Measurements from ENCODE around the gene TOP2A. TPM values are rescaled to one million over a fixed set of nuclear protein-coding genes. Genes with fewer than 3 reads are reported as not detected.
"Not testable (repeated sequence)": the region's sequence is repeated elsewhere in the genome, so short reads cannot be mapped to it uniquely, and the experiment has no call there.

TOP2A gene
- total RNA-seq, 4 donors from 2014 or later: 8.1 to 45.2 (median 22.2) TPM

- no peaks in the 10 kb centered on the region for H3K36me3 ChIP-seq
- no peak for TF ChIP-seq POLR2A (IDR thresholded peaks at IDR 0.05)
- TF ChIP-seq POLR2AphosphoS5 (IDR thresholded peaks at IDR 0.05): no peak
- TF ChIP-seq CTCF (IDR thresholded peaks at IDR 0.05): no peak
- TF ChIP-seq EP300 (IDR thresholded peaks at IDR 0.05): no peak
- no peaks in the 10 kb centered on the region for H3K27me3 ChIP-seq
- H3K4me1 ChIP-seq: no peaks in the 10 kb centered on the region
- no peak overlapping the region for H3K27ac ChIP-seq
- no peak overlapping the region for H3K4me3 ChIP-seq
- 96% methylated on average over 1 of the region's 1 CpG for WGBS
- DNase-seq (ENCODE audit: low spot score in 2 of 2): no peak
- H3K9me3 ChIP-seq: no peaks in the 10 kb centered on the region
These were observed 15.0 kb downstream of the TOP2A start for GRCh38 chr17:40402668-40403067.

DNA sequence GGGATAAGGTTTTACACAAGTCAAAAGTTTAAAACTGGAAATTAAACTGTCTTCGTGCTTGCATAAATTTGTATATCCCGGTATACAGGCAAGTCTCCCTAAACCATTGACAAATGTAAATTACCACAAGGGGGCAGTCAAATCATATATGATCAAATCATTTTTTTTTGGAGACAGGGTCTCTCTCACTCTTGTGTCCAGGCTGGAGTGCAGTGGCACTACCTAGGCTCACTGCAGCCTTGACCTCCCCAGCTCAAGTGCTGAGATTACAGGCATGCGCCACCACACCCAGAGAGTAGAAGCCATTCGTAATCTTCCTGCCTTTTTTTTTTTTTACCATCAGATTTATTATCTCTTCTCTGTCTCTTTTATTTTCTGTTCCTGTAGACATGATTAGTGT is 18.5 kb downstream of the TOP2A start:
- H3K4me1 ChIP-seq: no peaks in the 10 kb centered on the region
- H3K4me3 ChIP-seq: no peak overlapping the region
- H3K27me3 ChIP-seq: no peaks in the 10 kb centered on the region
- no peak for TF ChIP-seq POLR2A (IDR thresholded peaks at IDR 0.05)
- TF ChIP-seq CTCF (IDR thresholded peaks at IDR 0.05): peak; percentile 17 to 32
- DNase-seq (ENCODE audit: low spot score in 2 of 2): no peak
- no peak overlapping the region for H3K27ac ChIP-seq
- no peaks in the 10 kb centered on the region for H3K9me3 ChIP-seq
- H3K36me3 ChIP-seq: no peaks in the 10 kb centered on the region
- WGBS: 45% methylated on average over 4 of the region's 4 CpGs

- not testable (repeated sequence) for H3K27me3 ChIP-seq; H3K9me3 ChIP-seq; H3K4me1 ChIP-seq; H3K36me3 ChIP-seq; DNase-seq (ENCODE audit: low spot score in 2 of 2); H3K4me3 ChIP-seq; H3K27ac ChIP-seq
- WGBS: 97% methylated on average over 3 of the region's 3 CpGs
These were observed 31.1 kb downstream of the TOP2A start for GRCh38 chr17:40386555-40386954.

DNA sequence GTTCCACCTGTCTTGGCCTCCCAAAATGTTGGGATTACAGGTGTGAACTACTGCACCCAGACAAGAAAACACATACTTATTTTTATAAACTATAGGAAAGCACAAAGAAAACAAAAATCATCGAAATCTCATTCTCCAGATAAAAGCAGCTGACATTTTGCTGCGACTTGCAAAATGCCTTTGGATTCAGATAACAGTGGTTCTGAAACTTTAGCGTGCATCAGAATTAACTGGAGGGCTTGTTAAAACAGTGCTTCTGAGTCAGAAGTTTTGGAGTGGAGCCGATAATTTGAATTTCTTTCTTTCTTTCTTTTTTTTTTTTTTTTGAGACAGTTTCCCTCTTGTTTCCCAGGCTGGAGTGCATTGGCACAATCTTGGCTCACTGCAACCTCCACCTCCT is 35.4 kb downstream of the TOP2A start:
- no peak for DNase-seq (ENCODE audit: low spot score in 2 of 2)
- H3K9me3 ChIP-seq: no peaks in the 10 kb centered on the region
- H3K36me3 ChIP-seq: no peaks in the 10 kb centered on the region
- H3K4me3 ChIP-seq: no peak overlapping the region
- H3K4me1 ChIP-seq: no peaks in the 10 kb centered on the region
- WGBS: 56% methylated on average over 4 of the region's 4 CpGs
- H3K27me3 ChIP-seq: no peaks in the 10 kb centered on the region
- TF ChIP-seq POLR2A (IDR thresholded peaks at IDR 0.05): no peak
- H3K27ac ChIP-seq: no peak overlapping the region

DNA sequence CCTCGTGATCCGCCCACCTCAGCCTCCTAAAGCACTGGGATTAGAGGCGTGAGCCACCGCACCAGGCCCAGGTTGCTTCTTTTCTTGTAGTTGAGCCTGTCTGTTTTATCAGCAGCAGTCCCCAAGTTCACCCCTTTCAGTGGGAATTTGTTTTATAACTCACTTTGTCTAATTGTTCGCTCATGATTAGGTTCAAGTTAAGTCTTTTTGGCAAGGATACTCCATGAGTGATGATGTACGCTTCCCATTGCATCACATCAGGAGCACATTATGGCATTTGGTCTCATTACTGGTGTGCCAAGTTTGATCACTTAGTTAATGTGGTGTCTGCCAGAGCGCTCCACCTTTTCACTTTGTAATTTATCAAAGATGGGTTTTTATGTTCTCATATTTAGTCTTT is 38.7 kb downstream of the TOP2A start:
- Histone ChIP-seq H3K36me3 (no peaks in the 10 kb centered on the region), H3K4me1 (no peaks in the 10 kb centered on the region), H3K27me3 (no peaks in the 10 kb centered on the region), H3K9me3 (no peaks in the 10 kb centered on the region), H3K4me3 (no peak overlapping the region), H3K27ac (no peak overlapping the region)
- TF ChIP-seq EP300 (IDR thresholded peaks at IDR 0.05) (no peak), POLR2AphosphoS5 (IDR thresholded peaks at IDR 0.05) (no peak), POLR2A (IDR thresholded peaks at IDR 0.05) (no peak), CTCF (IDR thresholded peaks at IDR 0.05) (no peak)
- DNase-seq (ENCODE audit: low spot score in 2 of 2): no peak
- WGBS: 93% methylated on average over 7 of the region's 7 CpGs

GRCh38 chr17:40377832-40378231 is 39.9 kb downstream of the TOP2A start:
- Histone ChIP-seq H3K27ac (no peak overlapping the region), H3K27me3 (no peaks in the 10 kb centered on the region), H3K36me3 (no peaks in the 10 kb centered on the region), H3K4me1 (no peaks in the 10 kb centered on the region), H3K9me3 (no peaks in the 10 kb centered on the region), H3K4me3 (no peak overlapping the region)
- TF ChIP-seq POLR2A (IDR thresholded peaks at IDR 0.05) (no peak), POLR2AphosphoS5 (IDR thresholded peaks at IDR 0.05) (no peak), EP300 (IDR thresholded peaks at IDR 0.05) (no peak), CTCF (IDR thresholded peaks at IDR 0.05) (no peak)
- WGBS: 87% methylated on average over 13 of the region's 13 CpGs
- DNase-seq (ENCODE audit: low spot score in 2 of 2): no peak

DNA sequence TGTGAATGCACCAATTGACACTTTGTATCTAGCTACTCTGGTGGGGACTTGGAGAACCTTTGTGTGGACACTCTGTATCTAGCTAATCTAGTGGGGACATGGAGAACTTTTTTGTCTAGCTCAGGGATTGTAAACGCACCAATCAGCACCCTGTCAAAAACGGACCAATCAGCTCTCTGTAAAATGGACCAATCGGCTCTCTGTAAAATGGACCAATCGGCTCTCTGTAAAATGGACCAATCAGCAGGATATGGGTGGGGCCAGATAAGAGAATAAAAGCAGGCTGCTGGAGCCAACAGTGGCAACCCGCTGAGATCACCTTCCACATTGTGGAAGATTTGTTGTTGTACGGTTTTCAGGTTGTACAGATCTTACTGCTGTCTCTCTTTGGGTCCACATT is 41.2 kb downstream of the TOP2A start:
- WGBS: 78% methylated on average over 6 of the region's 6 CpGs
- not testable (repeated sequence) for H3K27ac ChIP-seq; H3K4me3 ChIP-seq; H3K27me3 ChIP-seq; DNase-seq (ENCODE audit: low spot score in 2 of 2); H3K4me1 ChIP-seq; H3K36me3 ChIP-seq; H3K9me3 ChIP-seq

GRCh38 chr17:40375786-40376185 is 41.9 kb downstream of the TOP2A start:
- peak in 1 of 2 donors; percentile 42 for DNase-seq (ENCODE audit: low spot score in 2 of 2)
- H3K27me3 ChIP-seq, H3K4me3 ChIP-seq: not testable (repeated sequence)

More at GRCh38 chr17:40375786-40376185, 41.9 kb downstream of the TOP2A start:
- H3K27ac ChIP-seq, H3K9me3 ChIP-seq, H3K4me1 ChIP-seq, H3K36me3 ChIP-seq: not testable (repeated sequence)
- no CpG with 5 or more reads among the region's 21 CpGs for WGBS
